Activated CD4-positive, alpha-beta T cell treated with anti-CD3 and anti-CD28 coated beads, Interleukin-2, amount 10 ng/mL, durations not matched to agents 7 days and 5 days (primary cell): ENCODE measurements around the gene RRP1B. TPM values are rescaled to one million over a fixed set of nuclear protein-coding genes. Genes with fewer than 3 reads are reported as not detected.
A peak's percentile ranks its signal among the peaks of the same experiment; 100 is the strongest.
"Not testable (repeated sequence)": the region's sequence is repeated elsewhere in the genome, so short reads cannot be mapped to it uniquely, and the experiment has no call there.

Experiments
- CTCF ChIA-PET: fragments of 350-600 bp; sonication (Branson Sonifier 250); formaldehyde crosslinking; loops from one replicate; lab custom pipeline; 2021; ENCODE audit warnings: antibody characterized with exemption; lab: Charles Lee
- POLR2A ChIA-PET: fragments of 350-600 bp; sonication (Branson Sonifier 250); formaldehyde crosslinking; loops from one replicate; lab custom pipeline; 2021; ENCODE audit warnings: antibody characterized with exemption; lab: Charles Lee
- DNase-seq: peaks from one replicate; pipeline ENCODE4 v3.0.0-alpha.2; 2020
- H3K27ac Mint-ChIP-seq: one replicate; pipeline ENCODE4 v1.8.0; 2021; ENCODE audit warnings: mild to moderate bottlenecking, moderate library complexity, mixed read lengths
- H3K27me3 Mint-ChIP-seq: one replicate; pipeline ENCODE4 v1.8.0; 2021; ENCODE audit warnings: mixed read lengths
- H3K36me3 Mint-ChIP-seq: one replicate; pipeline ENCODE4 v1.8.0; 2021; ENCODE audit warnings: low read depth, mixed read lengths
- H3K4me1 Mint-ChIP-seq: one replicate; pipeline ENCODE4 v1.8.0; 2021; ENCODE audit warnings: mixed read lengths
- H3K4me3 Mint-ChIP-seq: one replicate; pipeline ENCODE4 v1.8.0; 2021; ENCODE audit warnings: mild to moderate bottlenecking, moderate library complexity, mixed read lengths
- H3K9me3 Mint-ChIP-seq: one replicate; pipeline ENCODE4 v1.8.0; 2021; ENCODE audit warnings: mixed read lengths
- total RNA-seq, 2 experiments: library from RNA; stranded (reverse); gene quantifications; one replicate each; pipeline ENCODE4 v1.2.3, GENCODE V29; 2021

The RRP1B gene, protein sequence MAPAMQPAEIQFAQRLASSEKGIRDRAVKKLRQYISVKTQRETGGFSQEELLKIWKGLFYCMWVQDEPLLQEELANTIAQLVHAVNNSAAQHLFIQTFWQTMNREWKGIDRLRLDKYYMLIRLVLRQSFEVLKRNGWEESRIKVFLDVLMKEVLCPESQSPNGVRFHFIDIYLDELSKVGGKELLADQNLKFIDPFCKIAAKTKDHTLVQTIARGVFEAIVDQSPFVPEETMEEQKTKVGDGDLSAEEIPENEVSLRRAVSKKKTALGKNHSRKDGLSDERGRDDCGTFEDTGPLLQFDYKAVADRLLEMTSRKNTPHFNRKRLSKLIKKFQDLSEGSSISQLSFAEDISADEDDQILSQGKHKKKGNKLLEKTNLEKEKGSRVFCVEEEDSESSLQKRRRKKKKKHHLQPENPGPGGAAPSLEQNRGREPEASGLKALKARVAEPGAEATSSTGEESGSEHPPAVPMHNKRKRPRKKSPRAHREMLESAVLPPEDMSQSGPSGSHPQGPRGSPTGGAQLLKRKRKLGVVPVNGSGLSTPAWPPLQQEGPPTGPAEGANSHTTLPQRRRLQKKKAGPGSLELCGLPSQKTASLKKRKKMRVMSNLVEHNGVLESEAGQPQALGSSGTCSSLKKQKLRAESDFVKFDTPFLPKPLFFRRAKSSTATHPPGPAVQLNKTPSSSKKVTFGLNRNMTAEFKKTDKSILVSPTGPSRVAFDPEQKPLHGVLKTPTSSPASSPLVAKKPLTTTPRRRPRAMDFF
- total RNA-seq = 10 to 100 TPM; 47.7 to 48.1 TPM

DNA sequence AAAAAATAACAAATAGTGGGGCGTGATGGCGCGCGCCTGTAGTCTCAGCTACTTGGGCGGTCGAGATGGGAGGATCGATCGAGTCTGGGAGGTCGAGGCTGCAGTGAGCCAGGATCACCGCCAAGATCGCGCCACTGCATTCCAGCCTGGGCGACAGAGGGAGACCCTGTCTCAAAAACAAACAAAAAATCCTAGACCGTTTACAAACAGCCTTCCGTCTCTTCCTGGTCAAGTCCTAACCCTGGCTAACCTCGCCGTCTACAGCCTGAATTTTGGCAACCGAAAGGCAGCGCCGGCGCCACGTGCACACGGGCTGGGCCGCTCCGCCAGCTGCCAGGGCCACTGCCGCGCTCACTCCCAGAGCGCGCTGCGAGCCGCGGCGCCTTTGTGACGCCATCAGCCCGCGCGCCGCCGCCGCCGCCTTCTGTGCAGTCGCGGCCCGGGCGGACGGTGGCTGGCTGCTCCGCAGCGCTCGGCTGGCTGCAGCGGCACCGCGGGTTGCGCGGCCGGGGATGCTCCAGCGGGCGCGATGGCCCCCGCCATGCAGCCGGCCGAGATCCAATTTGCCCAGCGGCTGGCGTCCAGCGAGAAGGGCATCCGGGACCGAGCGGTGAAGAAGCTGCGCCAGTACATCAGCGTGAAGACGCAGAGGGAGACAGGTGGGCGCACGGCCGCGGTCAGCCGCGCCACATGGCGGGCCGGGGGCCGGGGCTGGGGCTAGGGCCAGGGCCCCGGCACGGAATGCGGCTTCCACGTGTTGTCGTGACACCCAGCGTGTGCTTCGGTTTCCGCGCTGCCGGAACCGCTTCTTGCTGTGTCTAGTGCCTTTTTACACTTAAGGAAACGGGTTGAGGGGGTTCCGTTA, at the start of gene RRP1B, which contains the start of gene HSF2BP:
Gene RRP1B (plus strand): TSS at position 425 of the 865 bp plus-strand sequence. CDS start 105 bp downstream, at position 530.
Gene HSF2BP (minus strand): TSS at position 353 of the 865 bp plus-strand sequence. CDS start 1,392 bp downstream, outside the sequence.
- H3K4me1 Mint-ChIP-seq = peaks cover 50% of the 10 kb centered on the region

DNA sequence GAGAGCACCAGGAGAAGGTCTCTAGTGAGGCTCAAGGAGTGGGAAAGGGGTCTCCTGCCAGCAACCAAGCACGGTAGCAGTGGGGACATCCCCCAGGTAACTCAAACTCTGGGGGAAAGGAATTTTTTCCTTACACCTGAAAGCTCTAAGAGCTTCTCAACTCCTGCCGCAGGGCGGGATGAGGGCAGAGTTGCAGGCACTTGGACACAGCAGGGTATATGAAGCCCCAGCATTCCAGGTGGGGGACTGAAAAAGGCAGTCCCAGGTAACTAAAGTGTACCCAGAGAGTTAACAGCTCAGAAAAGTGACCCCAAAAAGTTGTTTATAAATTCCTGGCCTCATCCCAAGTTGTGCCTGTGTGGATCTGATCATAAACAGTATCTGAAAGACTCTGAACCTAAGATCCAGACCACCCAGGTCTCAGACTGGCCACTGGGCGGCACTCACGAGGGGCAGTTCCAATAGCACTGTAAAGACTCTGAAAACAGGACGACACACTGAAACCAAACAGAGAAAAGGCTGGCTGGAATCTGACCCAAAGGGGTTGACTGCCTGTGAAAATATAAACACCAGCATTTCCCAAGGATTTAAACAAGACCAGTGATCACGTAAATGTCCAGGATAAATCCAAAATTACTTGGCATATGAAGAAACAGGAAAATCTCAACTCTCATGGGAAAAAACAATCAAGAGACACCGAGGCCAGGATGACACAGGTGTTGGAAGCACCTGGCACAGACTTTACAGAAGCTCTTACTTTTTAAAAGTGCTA, 47.6 kb upstream of the RRP1B start:
- no peaks in the 10 kb centered on the region for H3K36me3 Mint-ChIP-seq
- POLR2A ChIA-PET = no interaction called here
- H3K4me3 Mint-ChIP-seq = no peak overlapping the region
- CTCF ChIA-PET = interaction anchor here (0.8 to 1.5 kb wide), 3 partner anchors 9 to 22 kb away, joined by 3 read pairs; no protein-coding TSS in a partner anchor
- peaks cover 13% of the 10 kb centered on the region for H3K4me1 Mint-ChIP-seq
- no peaks in the 10 kb centered on the region for H3K27me3 Mint-ChIP-seq
- no peak for DNase-seq
- no peak overlapping the region for H3K27ac Mint-ChIP-seq
- H3K9me3 Mint-ChIP-seq = no peaks in the 10 kb centered on the region

More for the DNA sequence above, at the start of gene RRP1B, which contains the start of gene HSF2BP:
- H3K27ac Mint-ChIP-seq = peak within 1 kb of the TSS; percentile 97
- peak; percentile 73 for DNase-seq
- H3K4me3 Mint-ChIP-seq = peak within 1 kb of the TSS; percentile 98
- peaks cover 33% of the 10 kb centered on the region for H3K36me3 Mint-ChIP-seq
- no peaks in the 10 kb centered on the region for H3K9me3 Mint-ChIP-seq
- POLR2A ChIA-PET = interaction anchor here (0.8 kb wide), 1 partner anchor 41 kb away, joined by 3 read pairs; no protein-coding TSS in a partner anchor
- CTCF ChIA-PET = no interaction called here
- H3K27me3 Mint-ChIP-seq = no peaks in the 10 kb centered on the region

DNA sequence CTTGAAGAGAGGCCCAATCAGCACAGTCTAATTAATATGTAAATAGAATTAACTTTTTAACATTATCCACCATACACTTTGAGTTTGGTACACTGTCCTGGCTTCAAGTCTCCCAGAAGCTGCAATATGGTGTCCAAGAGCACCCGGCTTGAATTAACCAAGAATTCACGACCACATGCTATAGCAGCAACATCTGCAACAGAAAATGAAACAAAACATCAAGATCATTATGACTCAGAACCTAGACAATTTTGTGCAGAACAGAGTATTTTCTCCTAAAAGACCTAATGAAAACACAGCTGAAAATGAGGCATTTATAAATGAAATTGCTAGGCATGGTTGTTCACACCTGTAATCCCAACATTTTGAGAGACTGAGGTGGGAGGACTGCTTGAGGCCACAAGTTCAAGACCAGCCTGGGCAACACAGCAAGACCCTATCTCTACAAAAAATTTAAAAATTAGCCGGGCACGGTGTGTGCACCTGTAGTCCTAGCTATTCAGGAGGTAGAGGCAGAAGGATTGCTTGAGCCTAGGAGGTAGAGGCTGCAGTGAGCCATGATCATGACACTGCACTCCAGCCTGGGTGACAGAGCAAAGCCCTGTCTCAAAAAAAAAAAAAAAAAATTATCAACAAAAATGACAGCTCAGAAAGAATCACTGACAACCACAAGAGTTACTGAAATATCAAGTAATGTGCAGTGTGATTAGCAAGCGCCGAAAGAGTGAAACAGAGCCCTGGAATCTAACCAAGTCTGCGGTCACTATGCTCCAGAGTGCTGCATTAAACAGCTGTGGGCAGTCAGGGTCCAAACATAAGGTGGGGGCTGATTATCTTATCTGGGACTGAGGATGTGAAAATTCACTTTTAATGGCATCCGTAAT, 45.4 kb upstream of the RRP1B start:
- Mint-ChIP-seq H3K4me1 (peaks cover 13% of the 10 kb centered on the region), H3K27me3 (no peaks in the 10 kb centered on the region), H3K36me3 (no peaks in the 10 kb centered on the region), H3K9me3 (no peaks in the 10 kb centered on the region), H3K4me3 (no peak overlapping the region), H3K27ac (no peak overlapping the region)
- POLR2A ChIA-PET = no interaction called here
- CTCF ChIA-PET = no interaction called here
- no peak for DNase-seq

DNA sequence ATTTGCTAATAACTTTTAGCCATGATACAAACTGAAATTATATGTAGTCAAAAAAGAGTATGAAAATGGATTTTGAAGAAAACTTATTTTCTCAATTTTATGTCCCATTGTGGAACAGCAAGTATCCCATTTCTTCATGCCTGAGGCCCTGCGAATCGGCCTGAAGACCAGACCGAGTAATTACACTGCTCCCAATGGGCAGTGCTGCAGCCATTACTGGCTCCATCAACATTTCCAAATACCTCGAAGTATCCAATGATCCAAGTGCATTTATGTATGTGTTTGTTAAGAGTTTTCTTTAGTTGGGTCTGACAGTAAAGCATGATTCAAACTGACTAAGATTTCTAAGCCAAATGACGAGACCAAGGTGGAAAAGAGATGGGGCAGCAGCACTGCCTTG, 44.5 kb upstream of the RRP1B start:
- no peak overlapping the region for H3K27ac Mint-ChIP-seq
- CTCF ChIA-PET = no interaction called here

DNA sequence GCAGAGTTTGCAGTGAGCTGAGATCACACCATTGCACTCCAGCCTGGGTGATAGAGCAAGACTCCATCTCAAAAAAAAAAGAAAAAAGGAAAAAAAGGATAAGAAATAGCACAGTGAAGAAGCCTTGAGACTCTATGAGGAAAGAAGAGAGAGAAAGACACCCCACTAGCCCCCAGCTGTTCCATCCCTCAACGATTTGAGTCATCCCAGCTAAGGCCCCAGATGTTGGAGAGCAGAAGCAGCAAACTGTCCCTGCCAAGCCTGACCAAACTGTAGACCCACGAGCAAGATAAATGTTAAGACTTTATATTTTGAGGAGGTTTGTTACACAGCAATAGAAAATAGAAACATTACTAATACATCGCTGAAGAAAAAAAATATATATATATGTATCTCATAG, 42.5 kb upstream of the RRP1B start:
- DNase-seq, CTCF ChIA-PET, H3K27me3 Mint-ChIP-seq, H3K9me3 Mint-ChIP-seq, H3K4me3 Mint-ChIP-seq, H3K27ac Mint-ChIP-seq, H3K36me3 Mint-ChIP-seq, POLR2A ChIA-PET: not testable (repeated sequence)
- H3K4me1 Mint-ChIP-seq = peaks cover 16% of the 10 kb centered on the region

More for the DNA sequence above, 44.5 kb upstream of the RRP1B start:
- peaks cover 13% of the 10 kb centered on the region for H3K4me1 Mint-ChIP-seq
- DNase-seq = no peak
- H3K36me3 Mint-ChIP-seq = peaks cover 1% of the 10 kb centered on the region
- H3K9me3 Mint-ChIP-seq = peaks cover 1% of the 10 kb centered on the region
- POLR2A ChIA-PET = no interaction called here
- H3K4me3 Mint-ChIP-seq = no peak overlapping the region
- H3K27me3 Mint-ChIP-seq = no peaks in the 10 kb centered on the region

DNA sequence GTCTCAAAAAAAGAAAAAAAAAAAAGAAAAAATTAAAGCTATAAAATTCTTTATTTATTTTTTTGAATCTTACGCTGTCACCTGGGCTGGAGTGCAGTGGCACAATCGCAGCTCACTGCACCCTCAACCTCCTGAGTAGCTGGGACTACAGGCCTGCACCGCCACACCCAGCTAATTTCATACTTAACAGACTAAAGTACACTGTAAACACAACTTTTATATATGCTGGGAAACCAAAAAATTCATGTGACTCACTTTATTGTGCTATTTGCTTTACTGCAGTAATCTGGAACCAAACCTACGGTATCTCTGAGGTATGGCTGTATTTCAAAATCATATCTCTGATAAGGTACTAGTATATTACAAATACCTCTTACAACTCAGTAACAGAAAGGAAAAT, 40.4 kb upstream of the RRP1B start:
- Mint-ChIP-seq H3K4me1 (peaks cover 6% of the 10 kb centered on the region), H3K4me3 (no peak overlapping the region), H3K9me3 (peaks cover 8% of the 10 kb centered on the region), H3K27ac (no peak overlapping the region), H3K36me3 (peaks cover 9% of the 10 kb centered on the region), H3K27me3 (peaks cover 3% of the 10 kb centered on the region)
- no peak for DNase-seq
- POLR2A ChIA-PET = no interaction called here
- CTCF ChIA-PET = interaction anchor here (1.0 kb wide), 1 partner anchor 298 kb away, joined by 5 read pairs; no protein-coding TSS in a partner anchor

DNA sequence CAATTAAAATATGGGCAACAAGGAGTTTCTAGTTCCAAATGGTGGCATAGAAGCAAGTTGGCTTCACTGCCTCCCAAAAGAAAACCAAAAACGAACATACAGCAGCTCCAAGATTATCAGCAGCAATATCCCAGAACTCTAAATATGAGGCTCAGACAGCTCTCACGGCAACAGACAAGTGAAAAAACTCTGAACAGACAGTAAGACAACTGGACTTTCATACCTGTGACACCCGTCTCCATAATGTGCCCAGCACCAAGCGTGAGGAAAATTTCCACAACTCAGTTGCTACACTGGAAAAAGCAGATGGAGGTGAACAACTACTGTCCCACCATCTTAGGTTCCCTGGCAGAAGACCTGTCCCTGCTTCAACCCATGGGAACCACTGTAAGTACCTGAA, 40.0 kb upstream of the RRP1B start:
- Mint-ChIP-seq H3K27ac (no peak overlapping the region), H3K27me3 (peaks cover 3% of the 10 kb centered on the region), H3K4me3 (no peak overlapping the region), H3K36me3 (peaks cover 9% of the 10 kb centered on the region), H3K9me3 (peaks cover 8% of the 10 kb centered on the region), H3K4me1 (peaks cover 5% of the 10 kb centered on the region)
- ChIA-PET CTCF (interaction anchor here (1.0 kb wide), 1 partner anchor 299 kb away, joined by 5 read pairs; no protein-coding TSS in a partner anchor), POLR2A (no interaction called here)
- DNase-seq = no peak

DNA sequence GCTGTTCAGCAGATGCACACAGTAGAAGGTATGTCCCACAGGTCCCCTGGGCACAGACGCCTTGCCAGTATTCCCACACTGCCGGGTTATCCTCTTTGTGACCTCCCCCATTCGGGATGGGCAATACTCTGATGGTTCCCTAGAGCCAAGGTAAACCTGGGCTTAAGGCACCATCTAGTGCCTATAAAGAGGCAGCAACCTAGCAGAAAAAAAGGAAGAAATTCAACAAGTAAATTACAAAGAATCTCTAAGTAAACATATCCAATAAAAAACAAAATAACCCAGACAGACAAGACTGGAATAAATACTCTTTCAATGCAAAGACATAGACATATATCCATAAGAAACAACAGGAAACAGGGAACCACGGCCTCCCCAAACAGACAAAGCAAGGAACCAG, 39.5 kb upstream of the RRP1B start:
- CTCF ChIA-PET = interaction anchor here (1.0 kb wide), 1 partner anchor 299 kb away, joined by 5 read pairs; no protein-coding TSS in a partner anchor
- peaks cover 3% of the 10 kb centered on the region for H3K4me1 Mint-ChIP-seq
- H3K36me3 Mint-ChIP-seq = peaks cover 9% of the 10 kb centered on the region

DNA sequence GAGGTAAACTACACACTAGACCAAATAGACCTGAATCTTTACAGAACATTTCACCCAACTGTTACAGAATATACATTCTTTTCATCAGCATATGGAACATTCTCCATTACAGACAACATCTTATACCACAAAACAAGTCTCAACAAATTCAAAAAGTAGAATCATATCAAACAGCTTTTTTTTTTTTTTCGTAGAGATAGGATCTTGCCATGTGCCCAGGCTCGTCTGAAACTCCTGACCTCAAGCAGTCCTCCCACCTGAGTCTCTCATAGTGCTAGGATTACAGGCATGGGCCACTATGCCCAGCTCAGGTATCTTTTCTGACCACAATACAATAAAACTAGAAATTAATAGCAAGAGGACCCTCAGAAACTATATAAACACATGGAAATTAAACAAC, 36.6 kb upstream of the RRP1B start:
- ChIA-PET CTCF (no interaction called here), POLR2A (no interaction called here)
- Mint-ChIP-seq H3K4me1 (peaks cover 3% of the 10 kb centered on the region), H3K4me3 (no peak overlapping the region), H3K27ac (no peak overlapping the region), H3K36me3 (peaks cover 9% of the 10 kb centered on the region), H3K9me3 (peaks cover 8% of the 10 kb centered on the region), H3K27me3 (peaks cover 13% of the 10 kb centered on the region)
- no peak for DNase-seq

More for the DNA sequence above, 39.5 kb upstream of the RRP1B start:
- no peak overlapping the region for H3K27ac Mint-ChIP-seq
- POLR2A ChIA-PET = no interaction called here
- no peak for DNase-seq
- H3K27me3 Mint-ChIP-seq = peaks cover 8% of the 10 kb centered on the region
- no peak overlapping the region for H3K4me3 Mint-ChIP-seq
- peaks cover 8% of the 10 kb centered on the region for H3K9me3 Mint-ChIP-seq

DNA sequence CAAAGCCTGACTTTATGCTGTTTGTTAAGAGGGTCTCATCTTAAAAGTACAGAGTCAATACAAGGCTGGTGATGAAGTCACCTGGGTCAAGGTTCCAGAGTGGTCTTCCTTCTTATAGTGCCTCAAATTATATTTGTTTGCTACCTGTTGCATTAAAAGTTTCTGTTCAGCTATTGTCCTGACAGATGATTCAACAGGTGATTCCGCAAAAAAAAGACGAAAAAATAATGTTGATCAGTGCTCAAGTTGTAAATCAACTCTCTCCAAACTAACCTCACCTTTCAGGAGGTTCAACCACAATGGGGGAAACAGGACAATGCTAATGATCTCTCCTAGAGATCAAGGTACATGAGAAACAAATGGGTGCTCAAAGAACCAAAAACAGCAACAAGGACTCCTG, 35.8 kb upstream of the RRP1B start:
- CTCF ChIA-PET = no interaction called here
- Mint-ChIP-seq H3K4me3 (no peak overlapping the region), H3K36me3 (peaks cover 9% of the 10 kb centered on the region), H3K4me1 (peaks cover 3% of the 10 kb centered on the region), H3K27me3 (peaks cover 15% of the 10 kb centered on the region), H3K27ac (no peak overlapping the region), H3K9me3 (peaks cover 8% of the 10 kb centered on the region)
- POLR2A ChIA-PET = no interaction called here
- DNase-seq = no peak

DNA sequence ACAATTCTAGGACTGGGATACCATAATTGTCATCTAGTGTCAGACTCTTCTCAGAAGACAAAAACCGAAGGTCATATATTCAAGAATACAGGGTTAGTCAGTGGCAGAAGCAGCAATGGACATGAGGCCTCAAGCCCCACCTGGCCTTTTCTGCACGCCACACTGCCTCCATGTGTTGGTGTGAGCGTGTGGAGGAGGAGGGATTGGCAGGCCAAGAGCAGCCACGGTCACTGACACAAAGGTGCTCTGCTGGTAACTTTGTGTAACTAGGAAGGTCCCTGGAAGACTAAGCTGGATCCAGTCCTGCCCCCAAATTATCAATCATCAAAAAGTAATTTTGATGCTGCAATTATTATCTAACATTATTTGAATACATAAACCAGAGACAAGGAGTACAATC, 35.0 kb upstream of the RRP1B start:
- H3K36me3 Mint-ChIP-seq = peaks cover 8% of the 10 kb centered on the region
- H3K4me3 Mint-ChIP-seq = no peak overlapping the region
- peaks cover 15% of the 10 kb centered on the region for H3K27me3 Mint-ChIP-seq
- H3K4me1 Mint-ChIP-seq = peaks cover 3% of the 10 kb centered on the region
- peaks cover 8% of the 10 kb centered on the region for H3K9me3 Mint-ChIP-seq
- no peak for DNase-seq
- no peak overlapping the region for H3K27ac Mint-ChIP-seq
- ChIA-PET CTCF (no interaction called here), POLR2A (no interaction called here)
